ENCODE data around the gene ERI2. TPM values are rescaled to one million over a fixed set of nuclear protein-coding genes. Genes with fewer than 3 reads are reported as not detected.

Gene ERI2
- total RNA-seq, 1 experiment from 2014 or later, result 17.0 TPM

DNA sequence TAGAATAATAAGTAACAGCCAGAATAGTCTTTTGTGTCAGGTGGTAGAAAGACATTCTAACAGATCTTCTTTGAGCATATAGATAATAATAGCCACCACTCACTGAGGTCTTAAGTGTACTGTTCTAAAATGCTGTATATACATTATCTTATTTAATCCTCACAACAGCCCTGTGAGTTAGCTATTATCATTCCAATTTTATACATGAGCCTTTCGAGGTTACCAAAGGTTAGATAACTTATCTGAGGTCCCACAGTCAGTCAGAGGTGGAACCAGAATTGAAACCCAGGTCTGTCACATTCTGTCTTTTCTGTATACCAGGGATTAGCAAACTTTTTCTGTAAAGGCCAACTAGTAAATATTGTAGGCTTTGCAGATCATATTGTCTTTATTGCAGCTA is 23.3 kb upstream of the ERI2 start:
- H3K9ac ChIP-seq (ENCODE audit: low read length), result no peak overlapping the region
- no peaks in the 10 kb centered on the region for H3K9me2 ChIP-seq (replicated peaks; ENCODE audit: insufficient read depth, low read length)
- H2AFZ ChIP-seq (ENCODE audit: low read length), result no peak overlapping the region
- no peak overlapping the region for H3K4me3 ChIP-seq (ENCODE audit: low read length)
- H3K79me2 ChIP-seq (ENCODE audit: low read length), result no peaks in the 10 kb centered on the region
- H4K20me1 ChIP-seq (ENCODE audit: insufficient read depth, low read depth, low read length), result no peaks in the 10 kb centered on the region
- H3K4me1 ChIP-seq (ENCODE audit: low read length), result no peaks in the 10 kb centered on the region
- H3K9me3 ChIP-seq (ENCODE audit: low read length), result peaks cover 4% of the 10 kb centered on the region
- DNase-seq, result no peak
- H3K27me3 ChIP-seq (ENCODE audit: low read length), result no peaks in the 10 kb centered on the region
- H3K36me3 ChIP-seq (ENCODE audit: insufficient read depth, low read length), result peaks cover 40% of the 10 kb centered on the region
- H3K27ac ChIP-seq (ENCODE audit: low read length), result no peak overlapping the region
- H3K4me2 ChIP-seq (ENCODE audit: low read depth, low read length, poor library complexity, severe bottlenecking), result no peak overlapping the region

DNA sequence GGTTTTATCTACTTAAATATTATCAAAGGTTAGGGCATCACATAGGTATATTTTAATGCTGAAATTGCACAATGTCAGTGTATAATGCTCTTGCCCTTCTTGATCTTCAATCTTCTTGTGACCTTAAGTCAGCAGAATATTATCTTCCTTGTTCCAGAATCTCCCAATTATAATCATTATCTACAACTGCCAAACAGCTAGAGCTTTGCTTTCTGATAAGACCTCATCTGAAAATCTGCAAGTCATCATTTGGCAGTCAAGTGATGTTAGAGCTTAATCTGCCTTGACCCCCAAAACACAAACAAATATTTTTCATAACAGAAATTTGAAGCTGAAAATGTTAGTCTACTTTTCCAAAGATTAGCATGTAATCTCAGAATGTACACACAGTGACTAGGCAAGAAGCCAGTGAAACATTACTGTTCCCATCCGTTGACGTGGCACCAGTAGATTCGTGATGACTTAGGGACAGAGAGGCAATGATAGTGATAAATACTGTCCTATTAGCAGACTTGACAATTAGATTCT is 19.8 kb upstream of the ERI2 start:
- H4K20me1 ChIP-seq (ENCODE audit: insufficient read depth, low read depth, low read length), result no peaks in the 10 kb centered on the region
- no peaks in the 10 kb centered on the region for H3K4me1 ChIP-seq (ENCODE audit: low read length)
- H3K79me2 ChIP-seq (ENCODE audit: low read length), result no peaks in the 10 kb centered on the region
- peaks cover 29% of the 10 kb centered on the region; the same call in 1 of the 2 replicates for H3K36me3 ChIP-seq (ENCODE audit: insufficient read depth, low read length)
- H3K9me3 ChIP-seq (ENCODE audit: low read length), result no peaks in the 10 kb centered on the region
- H3K27me3 ChIP-seq (ENCODE audit: low read length), result no peaks in the 10 kb centered on the region
- no peak overlapping the region for H3K27ac ChIP-seq (ENCODE audit: low read length)
- no peak overlapping the region for H3K4me2 ChIP-seq (ENCODE audit: low read depth, low read length, poor library complexity, severe bottlenecking)
- no peak overlapping the region for H2AFZ ChIP-seq (ENCODE audit: low read length)
- DNase-seq, result no peak
- no peaks in the 10 kb centered on the region for H3K9me2 ChIP-seq (replicated peaks; ENCODE audit: insufficient read depth, low read length)
- H3K4me3 ChIP-seq (ENCODE audit: low read length), result no peak overlapping the region
- no peak overlapping the region for H3K9ac ChIP-seq (ENCODE audit: low read length)

- Histone ChIP-seq H3K4me1 (ENCODE audit: low read length) (no peaks in the 10 kb centered on the region), H3K36me3 (ENCODE audit: insufficient read depth, low read length) (peaks cover 30% of the 10 kb centered on the region; the same call in 1 of the 2 replicates), H3K9me3 (ENCODE audit: low read length) (no peaks in the 10 kb centered on the region), H3K27ac (ENCODE audit: low read length) (no peak overlapping the region), H3K9ac (ENCODE audit: low read length) (no peak overlapping the region), H3K4me2 (ENCODE audit: low read depth, low read length, poor library complexity, severe bottlenecking) (no peak overlapping the region), H3K9me2 (replicated peaks; ENCODE audit: insufficient read depth, low read length) (no peaks in the 10 kb centered on the region), H4K20me1 (ENCODE audit: insufficient read depth, low read depth, low read length) (no peaks in the 10 kb centered on the region), H3K4me3 (ENCODE audit: low read length) (no peak overlapping the region), H3K79me2 (ENCODE audit: low read length) (no peaks in the 10 kb centered on the region), H3K27me3 (ENCODE audit: low read length) (no peaks in the 10 kb centered on the region), H2AFZ (ENCODE audit: low read length) (no peak overlapping the region)
- DNase-seq, result no peak
Measured at GRCh38 chr16:20822521-20823325, 16.5 kb upstream of the ERI2 start.

DNA sequence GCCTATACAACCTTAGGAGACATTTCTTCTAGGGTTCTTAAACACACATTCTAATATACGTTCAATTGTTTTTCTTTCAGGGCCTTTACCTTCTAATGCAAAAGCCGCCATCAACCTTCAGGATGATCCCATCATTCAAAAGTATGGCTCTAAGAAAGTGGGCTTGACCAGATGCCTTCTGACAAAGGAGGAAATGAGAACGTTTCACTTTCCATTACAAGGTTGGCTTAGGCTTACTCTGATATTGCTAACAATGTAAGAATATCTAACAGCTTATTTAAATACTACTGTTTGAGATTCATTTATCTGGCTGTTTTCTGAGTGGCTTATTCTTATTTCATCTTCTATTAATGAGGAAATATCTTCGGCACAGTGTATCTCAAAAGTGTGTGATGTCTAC is 15.4 kb upstream of the ERI2 start:
- H3K4me3 ChIP-seq (ENCODE audit: low read length), result no peak overlapping the region
- H3K9me2 ChIP-seq (replicated peaks; ENCODE audit: insufficient read depth, low read length), result no peaks in the 10 kb centered on the region
- H3K27me3 ChIP-seq (ENCODE audit: low read length), result no peaks in the 10 kb centered on the region
- no peak overlapping the region for H2AFZ ChIP-seq (ENCODE audit: low read length)
- no peak overlapping the region for H3K4me2 ChIP-seq (ENCODE audit: low read depth, low read length, poor library complexity, severe bottlenecking)
- H3K27ac ChIP-seq (ENCODE audit: low read length), result no peak overlapping the region
- no peaks in the 10 kb centered on the region for H4K20me1 ChIP-seq (ENCODE audit: insufficient read depth, low read depth, low read length)
- peaks cover 25% of the 10 kb centered on the region; the same call in 1 of the 2 replicates for H3K36me3 ChIP-seq (ENCODE audit: insufficient read depth, low read length)
- H3K4me1 ChIP-seq (ENCODE audit: low read length), result no peaks in the 10 kb centered on the region
- no peaks in the 10 kb centered on the region for H3K79me2 ChIP-seq (ENCODE audit: low read length)
- no peak overlapping the region for H3K9ac ChIP-seq (ENCODE audit: low read length)
- no peaks in the 10 kb centered on the region for H3K9me3 ChIP-seq (ENCODE audit: low read length)
- no peak for DNase-seq

GRCh38 chr16:20818929-20819585 is 12.8 kb upstream of the ERI2 start:
- no peaks in the 10 kb centered on the region for H3K9me3 ChIP-seq (ENCODE audit: low read length)
- no peak overlapping the region for H3K4me3 ChIP-seq (ENCODE audit: low read length)
- H4K20me1 ChIP-seq (ENCODE audit: insufficient read depth, low read depth, low read length), result no peaks in the 10 kb centered on the region
- DNase-seq, result no peak
- H3K27ac ChIP-seq (ENCODE audit: low read length), result no peak overlapping the region
- H3K4me2 ChIP-seq (ENCODE audit: low read depth, low read length, poor library complexity, severe bottlenecking), result no peak overlapping the region
- peaks cover 21% of the 10 kb centered on the region; the same call in 1 of the 2 replicates for H3K36me3 ChIP-seq (ENCODE audit: insufficient read depth, low read length)
- H3K4me1 ChIP-seq (ENCODE audit: low read length), result no peaks in the 10 kb centered on the region
- H3K27me3 ChIP-seq (ENCODE audit: low read length), result no peaks in the 10 kb centered on the region
- no peaks in the 10 kb centered on the region for H3K9me2 ChIP-seq (replicated peaks; ENCODE audit: insufficient read depth, low read length)
- H3K79me2 ChIP-seq (ENCODE audit: low read length), result no peaks in the 10 kb centered on the region
- H2AFZ ChIP-seq (ENCODE audit: low read length), result no peak overlapping the region
- no peak overlapping the region for H3K9ac ChIP-seq (ENCODE audit: low read length)

GRCh38 chr16:20814784-20815183 is 8.5 kb upstream of the ERI2 start:
- H3K27ac ChIP-seq (ENCODE audit: low read length), result no peak overlapping the region
- no peak overlapping the region for H3K4me3 ChIP-seq (ENCODE audit: low read length)
- H3K4me1 ChIP-seq (ENCODE audit: low read length), result no peaks in the 10 kb centered on the region
- H4K20me1 ChIP-seq (ENCODE audit: insufficient read depth, low read depth, low read length), result no peaks in the 10 kb centered on the region
- no peak overlapping the region for H3K9ac ChIP-seq (ENCODE audit: low read length)
- H3K9me3 ChIP-seq (ENCODE audit: low read length), result no peaks in the 10 kb centered on the region
- no peak for DNase-seq
- no peaks in the 10 kb centered on the region for H3K9me2 ChIP-seq (replicated peaks; ENCODE audit: insufficient read depth, low read length)
- no peak overlapping the region for H3K4me2 ChIP-seq (ENCODE audit: low read depth, low read length, poor library complexity, severe bottlenecking)
- H3K79me2 ChIP-seq (ENCODE audit: low read length), result no peaks in the 10 kb centered on the region
- H2AFZ ChIP-seq (ENCODE audit: low read length), result no peak overlapping the region
- no peaks in the 10 kb centered on the region for H3K27me3 ChIP-seq (ENCODE audit: low read length)
- H3K36me3 ChIP-seq (ENCODE audit: insufficient read depth, low read length), result peaks cover 10% of the 10 kb centered on the region; the same call in 1 of the 2 replicates

DNA sequence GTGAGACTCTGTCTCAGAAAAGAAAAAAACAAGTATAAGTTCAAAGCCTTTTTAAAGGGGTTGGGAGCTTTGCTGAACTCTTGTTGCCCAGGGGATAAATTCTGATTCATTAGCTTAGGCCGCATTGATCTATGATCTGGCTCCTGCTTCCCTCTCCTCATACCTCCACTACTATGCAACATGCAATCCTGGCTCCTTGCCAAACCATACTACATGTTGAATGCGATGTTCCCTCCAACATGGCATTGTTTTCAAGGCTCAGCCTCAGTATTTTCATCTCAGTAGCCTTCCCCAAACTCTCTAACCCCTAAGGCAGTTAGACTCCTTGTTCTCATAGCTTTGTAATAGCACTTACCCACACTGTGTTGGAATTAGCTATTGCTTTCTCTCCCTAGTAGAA is 6.2 kb upstream of the ERI2 start:
- Histone ChIP-seq H3K4me1 (ENCODE audit: low read length) (peaks cover 7% of the 10 kb centered on the region), H3K4me2 (ENCODE audit: low read depth, low read length, poor library complexity, severe bottlenecking) (no peak overlapping the region), H3K27me3 (ENCODE audit: low read length) (no peaks in the 10 kb centered on the region), H2AFZ (ENCODE audit: low read length) (no peak overlapping the region), H3K79me2 (ENCODE audit: low read length) (peaks cover 9% of the 10 kb centered on the region), H3K4me3 (ENCODE audit: low read length) (no peak overlapping the region), H3K36me3 (ENCODE audit: insufficient read depth, low read length) (peaks cover 6% of the 10 kb centered on the region; the same call in 1 of the 2 replicates), H4K20me1 (ENCODE audit: insufficient read depth, low read depth, low read length) (no peaks in the 10 kb centered on the region), H3K9ac (ENCODE audit: low read length) (no peak overlapping the region), H3K9me3 (ENCODE audit: low read length) (no peaks in the 10 kb centered on the region), H3K27ac (ENCODE audit: low read length) (no peak overlapping the region), H3K9me2 (replicated peaks; ENCODE audit: insufficient read depth, low read length) (no peaks in the 10 kb centered on the region)
- no peak for DNase-seq

DNA sequence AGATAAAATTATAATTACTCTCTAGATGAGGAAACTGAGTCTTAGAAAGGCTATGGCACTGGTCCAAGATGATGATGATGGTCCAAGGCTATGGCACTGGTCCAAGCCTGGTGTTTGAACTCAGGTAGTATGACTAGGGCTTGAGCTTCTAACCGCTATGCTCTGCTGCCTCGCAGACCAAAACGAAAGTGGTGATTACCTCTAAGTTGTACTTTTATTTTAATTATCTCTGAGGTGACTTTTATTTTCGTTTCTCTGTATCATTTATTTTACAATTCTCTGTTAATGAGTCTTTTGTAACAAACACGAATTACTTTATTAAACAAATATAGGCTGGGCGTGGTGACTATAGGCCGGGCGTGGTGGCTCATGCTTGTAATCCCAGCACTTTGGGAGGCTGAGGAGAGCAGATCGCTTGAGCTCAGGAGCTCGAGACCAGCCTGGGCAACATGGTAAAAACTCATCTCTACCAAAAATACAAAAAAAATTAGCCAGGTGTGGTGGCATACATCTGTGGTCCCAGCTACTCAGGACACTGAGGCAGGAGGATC is 5.7 kb upstream of the ERI2 start:
- Histone ChIP-seq H3K27ac (ENCODE audit: low read length) (no peak overlapping the region), H3K9me2 (replicated peaks; ENCODE audit: insufficient read depth, low read length) (no peaks in the 10 kb centered on the region), H3K9me3 (ENCODE audit: low read length) (no peaks in the 10 kb centered on the region), H4K20me1 (ENCODE audit: insufficient read depth, low read depth, low read length) (no peaks in the 10 kb centered on the region), H2AFZ (ENCODE audit: low read length) (no peak overlapping the region), H3K27me3 (ENCODE audit: low read length) (no peaks in the 10 kb centered on the region), H3K9ac (ENCODE audit: low read length) (no peak overlapping the region), H3K79me2 (ENCODE audit: low read length) (peaks cover 14% of the 10 kb centered on the region), H3K4me3 (ENCODE audit: low read length) (no peak overlapping the region), H3K36me3 (ENCODE audit: insufficient read depth, low read length) (peaks cover 6% of the 10 kb centered on the region; the same call in 1 of the 2 replicates), H3K4me1 (ENCODE audit: low read length) (peaks cover 11% of the 10 kb centered on the region), H3K4me2 (ENCODE audit: low read depth, low read length, poor library complexity, severe bottlenecking) (no peak overlapping the region)
- DNase-seq, result no peak
